DND-41 (cell line): ENCODE results near the gene ZIC1.

Experiments
- ATAC-seq: fragments of 200-7000 bp; cut with Tn5 transposase; 3 replicates; pipeline ENCODE4 v1.9.1; 2021; ENCODE audit warnings: low read depth; ENCODE audit not compliant: insufficient read depth
- DNase-seq: peaks from one replicate; pipeline ENCODE4 v3.0.0-alpha.2; 2020
- H2AFZ ChIP-seq: 2 replicates; pipeline ENCODE4 v1.6.0; 2012; ENCODE audit warnings: low read depth, low read length
- H3K27ac ChIP-seq: 2 replicates; pipeline ENCODE4 v1.5.1; 2012; ENCODE audit warnings: low read length, inconsistent platforms
- H3K27me3 ChIP-seq: fragments of 200-600 bp; sonication (generic); 2 replicates; pipeline ENCODE4 v1.6.0; 2012; ENCODE audit warnings: low read length, mild to moderate bottlenecking, inconsistent platforms; ENCODE audit not compliant: insufficient read depth, poor library complexity
- H3K36me3 ChIP-seq: 2 replicates; pipeline ENCODE4 v1.5.1; 2012; ENCODE audit warnings: low read length, inconsistent platforms; ENCODE audit not compliant: insufficient read depth
- H3K4me1 ChIP-seq: 2 replicates; pipeline ENCODE4 v1.5.1; 2012; ENCODE audit warnings: mild to moderate bottlenecking, low read length; ENCODE audit not compliant: insufficient read depth
- H3K4me2 ChIP-seq: 2 replicates; pipeline ENCODE4 v1.6.0; 2012; ENCODE audit warnings: mild to moderate bottlenecking, moderate library complexity, low read length, inconsistent platforms; ENCODE audit not compliant: insufficient read depth
- H3K4me3 ChIP-seq, 2 experiments: fragments of 200-600 bp in 1 of 2; shearing (Covaris generic) in 1 of 2; 2 replicates each; pipeline ENCODE4 v1.5.1; 2012 to 2016; ENCODE audit warnings: inconsistent platforms in 2 of 2, low read length in 2 of 2, mild to moderate bottlenecking in 2 of 2, low read depth in 1 of 2, moderate library complexity in 1 of 2
- H3K79me2 ChIP-seq: 2 replicates; pipeline ENCODE4 v1.6.0; 2012; ENCODE audit warnings: low read length, inconsistent platforms; ENCODE audit not compliant: insufficient read depth
- H3K9ac ChIP-seq: 2 replicates; pipeline ENCODE4 v1.6.0; 2012; ENCODE audit warnings: low read depth, mild to moderate bottlenecking, inconsistent platforms, low read length, moderate library complexity
- H3K9me3 ChIP-seq: 2 replicates; pipeline ENCODE4 v1.5.1; 2012; ENCODE audit warnings: low read length, moderate library complexity, mild to moderate bottlenecking, inconsistent platforms; ENCODE audit not compliant: insufficient read depth, severe bottlenecking
- H4K20me1 ChIP-seq: 2 replicates; pipeline ENCODE4 v1.6.0; 2012; ENCODE audit warnings: low read length; ENCODE audit not compliant: insufficient read depth
- EZH2 ChIP-seq: IDR thresholded peaks from 3 replicates; pipeline ENCODE4 v1.6.1; 2012; ENCODE audit warnings: borderline replicate concordance, low read depth, mild to moderate bottlenecking, moderate library complexity, low read length, inconsistent platforms; ENCODE audit not compliant: severe bottlenecking
- TF ChIP-seq, protein P1 (sequence below): IDR thresholded peaks from 2 replicates; pipeline ENCODE4 v1.5.1; 2012; ENCODE audit warnings: borderline replicate concordance, low read length, moderate library complexity, mild to moderate bottlenecking; ENCODE audit not compliant: poor library complexity, severe bottlenecking; ENCODE audit errors: extremely low read depth

The ZIC1 gene

DNA sequence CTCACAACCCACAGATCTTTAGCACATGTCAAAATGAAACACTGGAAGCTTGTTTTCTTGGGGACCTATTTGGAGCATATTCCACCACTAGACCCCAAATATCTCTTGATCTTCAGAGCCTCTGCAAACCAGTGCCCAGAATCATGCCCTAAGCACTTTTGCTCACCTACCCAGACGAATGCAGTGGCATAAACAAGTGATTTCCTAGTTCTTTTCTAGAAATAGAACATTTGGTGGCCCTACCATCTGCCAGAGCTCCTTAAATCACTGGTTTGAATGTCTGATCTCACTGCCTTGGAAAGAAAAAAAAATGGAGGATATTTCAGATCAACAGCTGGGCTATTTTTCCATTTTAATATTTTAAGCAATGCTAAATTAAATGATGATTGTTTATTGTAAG, 8.2 kb upstream of the ZIC1 start:
- ATAC-seq (no peak), DNase-seq (no peak)
- Histone ChIP-seq H3K27ac (no peak overlapping the region), H3K27me3 (no peaks in the 10 kb centered on the region), H3K9ac (no peak overlapping the region), H3K36me3 (no peaks in the 10 kb centered on the region), H3K4me1 (no peaks in the 10 kb centered on the region), H4K20me1 (no peaks in the 10 kb centered on the region), H3K4me2 (no peak overlapping the region), H3K9me3 (peaks cover 7% of the 10 kb centered on the region), H3K79me2 (no peaks in the 10 kb centered on the region), H3K4me3 (no peak overlapping the region), H2AFZ (no peak overlapping the region)
- TF ChIP-seq, protein P1, sequence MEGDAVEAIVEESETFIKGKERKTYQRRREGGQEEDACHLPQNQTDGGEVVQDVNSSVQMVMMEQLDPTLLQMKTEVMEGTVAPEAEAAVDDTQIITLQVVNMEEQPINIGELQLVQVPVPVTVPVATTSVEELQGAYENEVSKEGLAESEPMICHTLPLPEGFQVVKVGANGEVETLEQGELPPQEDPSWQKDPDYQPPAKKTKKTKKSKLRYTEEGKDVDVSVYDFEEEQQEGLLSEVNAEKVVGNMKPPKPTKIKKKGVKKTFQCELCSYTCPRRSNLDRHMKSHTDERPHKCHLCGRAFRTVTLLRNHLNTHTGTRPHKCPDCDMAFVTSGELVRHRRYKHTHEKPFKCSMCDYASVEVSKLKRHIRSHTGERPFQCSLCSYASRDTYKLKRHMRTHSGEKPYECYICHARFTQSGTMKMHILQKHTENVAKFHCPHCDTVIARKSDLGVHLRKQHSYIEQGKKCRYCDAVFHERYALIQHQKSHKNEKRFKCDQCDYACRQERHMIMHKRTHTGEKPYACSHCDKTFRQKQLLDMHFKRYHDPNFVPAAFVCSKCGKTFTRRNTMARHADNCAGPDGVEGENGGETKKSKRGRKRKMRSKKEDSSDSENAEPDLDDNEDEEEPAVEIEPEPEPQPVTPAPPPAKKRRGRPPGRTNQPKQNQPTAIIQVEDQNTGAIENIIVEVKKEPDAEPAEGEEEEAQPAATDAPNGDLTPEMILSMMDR, result no peak
- no peak for TF ChIP-seq EZH2

DNA sequence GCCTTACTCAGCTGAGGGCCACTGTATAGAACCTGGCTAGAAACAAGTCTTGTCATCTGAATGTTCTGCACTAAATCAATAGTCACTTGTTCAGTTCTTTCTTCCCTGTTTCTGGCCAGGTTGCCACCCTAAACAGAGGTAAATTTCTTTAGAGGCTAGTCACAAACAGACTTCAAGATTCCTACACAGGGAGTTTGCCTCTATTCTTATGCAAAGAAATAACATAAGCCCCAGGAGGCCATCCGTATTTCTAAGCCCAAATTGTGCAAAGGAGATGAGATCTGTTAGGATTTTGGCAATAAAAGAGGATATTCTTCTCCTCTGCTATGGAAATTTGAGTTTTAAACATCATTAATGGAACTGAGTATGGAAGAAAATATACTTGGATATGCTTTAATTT, 7.7 kb upstream of the ZIC1 start:
- Histone ChIP-seq H3K9ac (no peak overlapping the region), H3K4me2 (no peak overlapping the region), H3K27me3 (no peaks in the 10 kb centered on the region), H2AFZ (no peak overlapping the region), H4K20me1 (no peaks in the 10 kb centered on the region), H3K4me1 (no peaks in the 10 kb centered on the region), H3K27ac (no peak overlapping the region), H3K9me3 (peaks cover 4% of the 10 kb centered on the region), H3K36me3 (no peaks in the 10 kb centered on the region), H3K4me3 (no peak overlapping the region), H3K79me2 (no peaks in the 10 kb centered on the region)
- DNase-seq, result no peak
- TF ChIP-seq, protein P1, result no peak
- no peak for ATAC-seq

DNA sequence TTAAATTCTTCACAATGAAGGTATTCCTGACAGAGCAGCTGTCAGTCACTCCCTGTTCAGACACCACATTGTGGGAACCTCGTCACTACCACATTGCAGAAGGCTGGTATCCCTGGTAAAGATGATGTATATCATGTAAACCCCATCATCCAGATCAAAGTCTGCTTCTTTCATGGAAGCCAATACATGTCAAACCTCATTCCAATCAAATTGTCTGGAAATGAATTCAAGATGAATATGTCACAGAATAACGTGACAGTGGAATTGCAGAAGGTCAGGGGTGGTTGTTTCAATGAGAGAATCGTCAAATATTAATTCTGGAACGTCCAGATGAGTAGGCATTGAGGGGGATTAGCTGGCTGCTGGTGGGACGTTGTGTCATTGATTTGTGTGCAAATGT, 7.0 kb upstream of the ZIC1 start:
- TF ChIP-seq EZH2, result no peak
- TF ChIP-seq, protein P1, result no peak
- no peaks in the 10 kb centered on the region for H3K27me3 ChIP-seq
- ATAC-seq, result no peak

DNA sequence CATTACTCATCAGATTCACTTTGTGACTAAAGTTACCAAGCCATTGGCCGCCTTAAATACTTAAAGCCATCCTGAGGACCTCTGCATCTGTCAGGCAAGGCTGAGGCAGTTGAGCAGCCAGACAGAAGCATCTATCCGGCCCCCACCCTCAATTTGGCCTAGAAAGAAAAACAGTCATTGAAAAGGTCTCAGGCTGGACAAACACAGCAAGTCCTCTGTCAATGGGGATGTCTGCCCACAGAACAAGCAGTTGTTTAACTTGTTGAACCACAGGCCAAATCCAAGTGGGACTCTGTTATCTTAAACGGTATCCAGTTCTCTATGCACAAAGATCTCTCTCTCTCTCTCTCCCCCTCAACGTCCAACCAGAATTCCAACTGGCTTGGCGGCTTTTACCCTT, 5.7 kb upstream of the ZIC1 start:
- no peaks in the 10 kb centered on the region for H3K4me1 ChIP-seq
- DNase-seq (no peak), ATAC-seq (no peak)
- no peak overlapping the region for H3K9ac ChIP-seq
- TF ChIP-seq, protein P1, result no peak
- H2AFZ ChIP-seq, result no peak overlapping the region
- H4K20me1 ChIP-seq, result no peaks in the 10 kb centered on the region
- no peak overlapping the region for H3K4me2 ChIP-seq
- no peaks in the 10 kb centered on the region for H3K27me3 ChIP-seq
- peaks cover 3% of the 10 kb centered on the region for H3K9me3 ChIP-seq
- no peak overlapping the region for H3K27ac ChIP-seq
- no peaks in the 10 kb centered on the region for H3K79me2 ChIP-seq
- no peak overlapping the region for H3K4me3 ChIP-seq
- no peaks in the 10 kb centered on the region for H3K36me3 ChIP-seq

More for the DNA sequence above, 7.0 kb upstream of the ZIC1 start:
- Histone ChIP-seq H3K27ac (no peak overlapping the region), H2AFZ (no peak overlapping the region), H4K20me1 (no peaks in the 10 kb centered on the region), H3K9me3 (peaks cover 3% of the 10 kb centered on the region), H3K4me1 (no peaks in the 10 kb centered on the region), H3K4me2 (no peak overlapping the region), H3K9ac (no peak overlapping the region), H3K79me2 (no peaks in the 10 kb centered on the region), H3K4me3 (no peak overlapping the region), H3K36me3 (no peaks in the 10 kb centered on the region)
- DNase-seq, result no peak
